Medulla oblongata (tissue), 1 donor: ENCODE results near the gene WBP2.
"Not testable (repeated sequence)": the region's sequence is repeated elsewhere in the genome, so short reads cannot be mapped to it uniquely, and the experiment has no call there.

Experiments used
- DNase-seq: peaks from one replicate; pipeline ENCODE4 v3.0.0-alpha.2; 2015; ENCODE audit errors: extremely low spot score

Gene WBP2

DNA sequence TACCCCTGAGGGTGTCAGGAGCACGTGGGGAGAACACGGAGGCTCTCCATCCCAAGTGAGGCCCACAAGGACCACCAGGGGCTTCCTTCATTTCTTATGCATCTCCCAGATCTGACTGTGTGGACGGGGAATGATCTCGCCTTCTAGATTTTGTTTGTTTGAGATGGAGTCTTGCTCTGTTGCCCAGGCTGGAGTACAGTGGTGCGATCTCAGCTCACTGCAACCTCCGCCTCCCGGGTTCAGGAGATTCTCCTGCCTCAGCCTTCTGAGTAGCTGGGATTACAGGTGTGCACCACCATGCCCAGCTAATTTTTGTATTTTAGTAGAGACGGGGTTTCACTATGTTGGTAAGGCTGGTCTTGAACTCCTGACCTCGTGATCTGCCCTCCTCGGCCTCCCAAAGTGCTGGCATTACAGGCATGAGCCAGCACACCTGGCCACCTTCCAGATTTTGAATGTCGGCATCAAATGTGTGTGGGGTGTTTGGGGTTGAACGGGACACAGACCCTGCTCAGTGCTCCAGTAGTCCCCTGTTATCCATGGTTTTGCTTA, 13.7 kb upstream of the WBP2 start:
- DNase-seq: not testable (repeated sequence)

DNA sequence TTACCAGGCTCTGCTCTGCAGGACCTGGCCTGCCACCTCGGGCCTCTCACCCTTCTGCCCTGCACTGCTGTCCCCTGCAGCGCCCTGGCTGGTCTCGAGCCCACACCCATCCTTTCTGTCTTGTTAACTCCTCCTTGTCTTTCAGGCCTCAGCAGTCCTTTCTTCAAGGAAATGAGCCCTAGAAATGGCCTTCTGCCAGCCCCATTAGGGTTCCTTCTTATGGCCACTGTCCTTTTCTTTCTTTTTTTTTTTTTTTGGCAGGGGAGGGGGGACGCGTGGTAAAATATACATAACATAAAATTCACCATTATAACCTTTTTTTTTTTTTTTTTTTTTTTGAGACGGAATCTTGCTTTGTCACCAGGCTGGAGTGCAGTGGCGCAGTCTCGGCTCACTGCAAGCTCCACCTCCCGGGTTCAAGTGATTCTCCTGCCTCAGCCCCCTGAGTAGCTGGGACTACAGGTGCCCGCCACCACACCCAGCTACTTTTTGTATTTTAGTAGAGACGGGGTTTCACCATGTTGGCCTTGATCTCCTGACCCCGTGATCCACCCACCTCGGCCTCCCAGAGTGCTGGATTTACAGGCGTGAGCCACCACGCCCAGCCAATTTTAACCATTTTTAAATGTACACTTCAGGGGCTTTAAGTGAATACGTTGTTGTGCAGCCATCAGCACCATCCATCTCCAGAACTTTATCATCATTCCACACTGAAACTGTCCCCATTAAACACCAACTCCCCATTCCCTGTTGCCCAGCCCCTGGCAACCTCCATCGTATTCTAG, 10.5 kb upstream of the WBP2 start:
- not testable (repeated sequence) for DNase-seq

DNA sequence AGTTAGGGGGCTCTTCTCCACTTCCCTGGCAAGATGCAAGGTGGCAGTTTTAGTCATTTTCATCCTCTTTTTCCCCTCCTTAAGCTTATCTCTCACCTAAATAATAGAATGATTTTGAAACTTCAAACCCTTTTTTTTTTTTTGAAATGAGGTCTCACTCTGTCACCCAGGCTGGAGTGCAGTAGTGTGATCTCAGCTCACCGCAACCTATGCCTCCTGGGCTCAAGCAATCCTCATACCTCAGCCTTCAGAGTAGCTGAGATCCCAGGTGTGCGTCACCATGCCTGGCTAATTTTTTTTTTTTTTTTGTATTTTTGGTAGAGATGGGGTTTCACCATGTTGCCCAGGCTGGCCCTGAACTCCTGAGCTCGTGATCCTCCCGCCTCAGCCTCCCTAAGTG, 9.8 kb upstream of the WBP2 start:
- not testable (repeated sequence) for DNase-seq

DNA sequence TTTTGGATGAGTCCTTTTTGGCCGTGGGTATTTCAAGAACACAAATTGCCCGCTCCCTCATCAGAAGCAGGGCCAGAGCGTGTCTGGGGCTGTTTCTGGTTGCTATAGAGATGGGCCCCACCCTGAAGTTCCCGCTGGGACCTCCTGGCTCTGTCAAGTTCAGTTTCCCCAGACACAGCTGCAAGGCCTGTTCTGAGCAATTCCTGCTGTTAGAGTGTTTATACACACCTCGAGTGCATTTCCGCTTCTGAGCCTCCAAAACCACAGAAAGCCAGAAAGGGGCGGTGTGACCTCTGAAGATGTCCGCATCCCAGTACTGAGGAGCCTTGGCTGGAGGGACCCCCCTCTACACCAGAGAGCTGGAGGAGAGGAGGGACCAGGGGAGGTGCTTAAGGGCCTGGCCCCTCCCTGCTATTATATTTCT, 9.3 kb upstream of the WBP2 start:
- peak; percentile 24 for DNase-seq

DNA sequence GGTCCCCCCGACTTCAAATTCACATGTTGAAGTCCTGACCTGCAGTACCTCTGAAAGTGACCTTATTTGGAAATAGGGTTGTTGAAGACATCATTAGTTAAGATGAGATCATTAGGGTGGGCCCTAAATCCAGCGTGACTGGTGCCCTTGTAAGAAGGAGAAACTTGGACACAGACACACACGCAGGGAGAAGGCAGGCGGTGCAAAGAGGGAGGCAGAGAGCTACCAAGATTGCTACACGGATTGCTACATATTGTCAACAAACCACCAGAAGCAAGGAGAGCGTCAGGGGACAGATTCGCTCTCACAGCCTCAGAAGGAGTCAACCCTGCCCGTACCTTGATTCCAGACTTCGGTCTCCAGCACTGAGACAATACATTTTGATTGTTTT, 6.8 kb upstream of the WBP2 start:
- no peak for DNase-seq

DNA sequence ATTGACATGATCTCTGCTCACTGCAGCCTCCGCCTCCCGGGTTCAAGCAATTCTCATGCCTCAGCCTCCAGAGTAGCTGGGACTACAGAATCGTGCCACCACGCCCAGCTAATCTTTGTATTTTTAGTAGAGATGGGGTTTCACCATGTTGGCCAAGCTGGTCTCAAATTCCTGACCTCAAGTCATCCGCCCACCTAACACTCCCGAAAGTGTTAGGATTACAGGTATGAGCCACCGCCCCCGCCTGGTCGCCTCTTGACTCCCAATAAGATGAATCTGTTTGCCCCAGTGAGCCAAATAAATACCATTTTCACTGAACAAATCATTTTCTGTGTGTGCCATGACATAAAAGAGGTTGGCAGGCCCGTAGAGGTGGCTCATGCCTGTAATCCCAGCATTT, 4.2 kb upstream of the WBP2 start:
- DNase-seq: not testable (repeated sequence)

DNA sequence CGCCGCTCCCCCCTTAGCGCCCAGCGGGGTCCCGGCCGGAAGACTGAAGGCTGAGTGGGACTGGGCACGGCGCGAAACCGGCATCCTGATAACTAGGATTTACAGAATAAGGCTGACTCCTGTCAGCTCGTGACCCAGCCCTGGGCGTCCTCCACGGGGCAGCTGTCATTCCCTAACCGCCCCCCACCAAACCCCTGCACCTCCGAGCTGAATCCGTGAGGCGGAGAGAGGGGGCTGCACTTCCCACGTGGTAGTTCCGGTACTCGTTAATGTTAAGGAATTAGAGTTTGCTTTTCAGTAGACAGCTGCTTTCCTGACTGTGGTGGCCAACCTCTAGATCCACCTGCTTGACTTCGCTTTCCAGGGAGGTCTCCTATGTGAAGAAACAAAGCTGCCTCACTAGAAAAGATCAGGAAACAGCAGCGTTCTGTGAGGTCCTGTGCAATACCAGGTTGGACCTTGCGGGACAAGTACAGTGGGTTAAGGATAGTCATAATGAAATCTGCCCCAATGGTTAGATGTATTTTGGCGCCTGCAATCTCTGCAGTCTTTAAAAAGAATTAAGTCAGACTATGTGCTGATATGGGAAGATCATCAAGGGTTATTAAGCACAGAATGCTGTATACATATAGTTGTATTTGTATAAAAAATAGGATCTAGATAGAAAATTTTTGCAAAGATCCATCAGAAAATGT, 1.1 kb upstream of the WBP2 start:
- DNase-seq: peak; percentile 57

DNA sequence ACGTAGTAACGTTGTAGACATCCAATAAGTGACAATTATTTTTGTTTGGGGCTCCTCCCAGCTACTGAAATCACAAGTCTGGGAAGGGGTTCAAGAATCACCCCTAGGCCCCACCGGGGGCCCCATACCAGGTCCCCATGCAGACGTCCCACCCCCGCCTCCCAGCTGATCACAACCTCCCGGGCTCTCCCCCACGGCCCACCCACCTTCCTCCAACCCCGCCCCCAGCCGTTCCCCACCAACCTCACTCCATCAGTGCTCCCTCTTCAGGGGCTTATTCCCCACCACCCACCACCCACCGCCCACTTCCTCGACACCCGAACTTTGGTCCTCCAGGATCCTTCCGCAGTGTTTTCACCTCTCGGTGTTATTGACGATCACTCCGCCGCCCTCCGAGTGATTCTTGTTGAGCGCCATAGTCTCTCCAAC, 240 bp downstream of the WBP2 start:
- no peak for DNase-seq

DNA sequence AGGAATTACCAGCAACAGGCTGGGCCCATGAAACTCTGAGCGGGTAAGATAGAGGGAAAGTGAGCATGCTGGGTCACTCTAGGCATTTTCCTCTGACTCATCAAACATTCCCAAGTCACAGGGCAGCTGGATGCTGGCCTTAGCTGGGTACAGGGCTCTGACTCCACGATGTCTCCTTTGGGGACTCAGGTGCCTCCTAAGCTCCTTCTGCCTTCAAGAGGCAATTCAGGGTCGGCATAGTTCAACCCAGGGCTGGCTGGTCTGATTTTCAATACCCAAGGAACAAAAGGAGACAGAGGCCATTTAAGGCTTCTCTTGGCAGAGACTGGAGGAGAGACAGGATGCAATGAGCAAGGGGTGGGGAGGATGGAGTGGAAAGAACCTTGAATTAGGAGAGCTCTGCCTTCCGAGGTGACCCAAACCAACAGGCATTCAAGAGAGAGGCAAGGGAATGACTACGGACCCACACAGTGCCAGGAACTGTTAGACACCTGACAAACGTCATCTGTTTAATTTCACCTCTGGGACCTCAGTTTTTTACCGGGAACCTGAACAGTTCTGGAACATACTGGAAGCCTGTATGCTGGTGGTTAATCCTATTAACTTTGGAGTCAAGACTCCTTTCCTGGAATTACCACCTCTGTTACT, 910 bp downstream of the WBP2 start:
- DNase-seq: peak; percentile 69

DNA sequence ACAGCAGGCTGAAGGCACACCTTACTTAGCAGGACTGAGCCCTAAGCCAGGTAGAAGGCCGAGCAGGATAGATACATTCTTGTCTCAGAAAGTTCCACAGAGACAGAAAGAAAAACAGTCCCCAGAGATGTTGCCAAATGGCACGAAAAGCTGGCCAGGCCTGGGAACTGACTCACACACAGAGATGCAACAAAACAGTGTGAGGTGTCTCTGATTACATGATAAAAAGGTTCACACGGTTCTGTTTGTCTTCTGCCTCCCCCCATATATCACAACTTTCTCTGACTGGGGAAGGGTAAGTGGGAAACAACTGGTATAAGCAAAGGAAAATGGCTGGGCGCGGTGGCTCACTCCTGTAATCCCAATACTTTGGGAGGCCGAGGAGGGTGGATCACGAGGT, 1.7 kb downstream of the WBP2 start:
- DNase-seq: no peak

DNA sequence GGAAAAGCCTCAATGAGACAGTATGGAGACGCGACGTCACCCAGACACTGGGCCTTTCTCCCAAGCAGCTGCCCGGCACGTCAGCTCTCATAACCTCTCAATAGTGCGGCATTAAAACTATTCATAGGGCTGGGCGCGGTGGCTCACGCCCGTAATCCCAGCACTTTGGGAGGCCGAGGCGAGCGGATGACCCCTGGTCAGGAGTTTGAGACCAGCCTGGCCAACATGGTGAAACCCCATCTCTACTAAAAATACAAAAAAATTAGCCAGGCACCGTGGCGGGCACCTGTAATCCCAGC, 3.5 kb downstream of the WBP2 start:
- DNase-seq: not testable (repeated sequence)

DNA sequence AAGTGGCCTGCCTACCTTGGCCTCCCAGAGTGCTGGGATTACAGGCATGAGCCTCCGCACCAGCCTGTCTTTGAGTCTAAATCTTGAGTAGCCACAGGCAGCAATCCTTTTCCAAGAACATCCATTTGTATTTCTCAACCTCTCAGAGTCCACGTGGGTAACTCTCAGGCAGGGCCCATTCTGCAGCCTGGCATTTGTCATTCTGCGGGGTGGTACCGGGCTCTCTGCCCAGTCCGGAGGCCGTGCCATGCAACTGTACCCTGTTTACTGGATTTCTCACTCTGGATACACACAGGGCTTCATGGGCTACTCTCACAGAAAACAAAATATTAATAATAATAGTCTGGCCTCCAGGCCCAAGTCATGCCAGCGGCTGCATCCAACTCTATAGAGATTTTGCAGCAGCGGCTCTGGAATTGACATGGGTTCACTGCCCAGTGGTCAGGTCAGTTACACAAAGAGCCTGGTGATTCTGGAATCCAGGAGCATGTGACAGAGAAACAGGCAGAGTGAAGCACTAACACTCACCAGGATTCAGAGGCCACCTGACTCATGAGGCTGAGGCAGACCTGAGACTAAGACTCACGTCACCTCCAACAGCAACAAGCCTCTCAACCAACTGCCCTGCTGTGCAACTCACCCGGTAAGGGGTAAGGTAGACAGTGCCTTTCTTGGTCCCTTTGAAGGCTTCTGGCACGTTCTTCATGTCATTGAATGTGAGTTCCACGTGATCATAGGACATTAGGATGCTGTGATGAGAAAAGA, 4.0 kb downstream of the WBP2 start:
- DNase-seq: peak; percentile 91

DNA sequence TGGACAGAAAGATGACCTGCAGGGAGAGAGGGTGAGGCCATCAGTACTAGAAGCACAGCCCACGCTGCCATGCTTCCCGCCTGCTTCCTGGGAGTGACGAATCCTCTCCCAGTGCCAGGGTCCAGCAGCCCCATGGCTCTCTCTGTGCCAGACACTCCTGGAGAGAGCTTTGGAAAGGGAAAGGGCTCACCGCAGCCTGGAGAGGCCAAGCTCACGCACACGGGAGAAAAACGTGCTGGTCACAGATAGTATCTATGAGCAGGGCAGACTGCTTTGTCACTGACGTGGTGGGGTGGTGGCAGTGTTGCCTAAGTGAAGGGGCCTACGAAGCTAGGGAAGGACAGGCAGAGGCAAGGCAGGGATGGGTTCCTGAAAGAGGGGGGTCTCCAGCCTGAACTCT, 5.4 kb downstream of the WBP2 start:
- DNase-seq: no peak

DNA sequence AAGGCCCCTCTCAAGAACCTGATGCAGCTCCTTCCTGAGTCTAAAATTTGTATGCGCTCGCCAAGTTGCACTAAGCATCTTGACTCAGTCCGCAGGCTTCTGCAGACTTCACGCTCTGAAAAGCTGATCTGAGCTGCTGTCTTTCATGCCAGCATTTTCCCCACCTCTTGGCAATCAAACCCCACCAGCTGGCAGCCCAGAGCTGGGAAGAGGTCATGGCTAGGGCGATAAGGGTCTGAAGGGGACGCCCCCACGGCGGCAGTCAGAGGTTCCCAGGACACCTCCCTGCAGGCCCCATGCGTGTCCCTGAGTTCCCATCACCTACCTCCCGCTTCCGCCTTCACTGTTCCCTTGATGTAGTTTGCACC, 5.9 kb downstream of the WBP2 start:
- no peak for DNase-seq

DNA sequence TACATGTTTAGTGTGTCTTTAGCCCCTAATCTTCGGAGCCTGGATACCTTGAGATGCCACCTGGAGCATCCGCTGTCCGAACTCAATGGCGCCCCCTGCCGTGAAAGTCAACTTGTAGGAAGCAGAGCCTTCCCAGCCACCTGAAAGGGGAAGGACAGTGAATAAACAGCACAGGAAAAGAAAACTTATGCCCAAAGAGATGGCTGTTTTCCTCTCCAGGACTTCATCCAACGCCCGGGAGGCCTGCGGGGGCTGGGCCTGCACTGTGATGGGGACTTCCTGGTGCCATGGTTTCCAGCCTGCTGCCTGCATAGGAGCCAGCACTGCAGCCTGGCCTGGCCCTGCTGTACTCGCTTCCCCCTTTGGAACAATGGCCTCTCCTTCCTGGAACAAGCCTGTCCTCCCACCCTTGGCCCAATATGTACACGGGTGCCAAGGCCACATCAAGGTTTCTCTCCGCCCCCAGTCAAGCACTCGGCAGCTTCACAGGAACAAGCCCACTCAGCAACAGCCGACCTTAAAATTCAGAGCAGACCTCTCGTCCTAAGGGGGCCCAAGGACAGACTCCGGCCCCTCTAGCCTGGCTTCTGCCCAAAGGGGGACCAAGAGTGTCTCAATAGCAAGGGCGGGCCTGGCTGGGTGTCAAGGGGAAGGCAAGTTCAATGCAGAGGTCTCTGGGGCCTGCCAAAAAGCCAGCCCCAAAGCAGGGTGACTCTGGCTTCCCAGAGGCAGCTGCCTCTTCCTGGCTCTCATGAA, 6.4 kb downstream of the WBP2 start:
- DNase-seq: peak; percentile 82

DNA sequence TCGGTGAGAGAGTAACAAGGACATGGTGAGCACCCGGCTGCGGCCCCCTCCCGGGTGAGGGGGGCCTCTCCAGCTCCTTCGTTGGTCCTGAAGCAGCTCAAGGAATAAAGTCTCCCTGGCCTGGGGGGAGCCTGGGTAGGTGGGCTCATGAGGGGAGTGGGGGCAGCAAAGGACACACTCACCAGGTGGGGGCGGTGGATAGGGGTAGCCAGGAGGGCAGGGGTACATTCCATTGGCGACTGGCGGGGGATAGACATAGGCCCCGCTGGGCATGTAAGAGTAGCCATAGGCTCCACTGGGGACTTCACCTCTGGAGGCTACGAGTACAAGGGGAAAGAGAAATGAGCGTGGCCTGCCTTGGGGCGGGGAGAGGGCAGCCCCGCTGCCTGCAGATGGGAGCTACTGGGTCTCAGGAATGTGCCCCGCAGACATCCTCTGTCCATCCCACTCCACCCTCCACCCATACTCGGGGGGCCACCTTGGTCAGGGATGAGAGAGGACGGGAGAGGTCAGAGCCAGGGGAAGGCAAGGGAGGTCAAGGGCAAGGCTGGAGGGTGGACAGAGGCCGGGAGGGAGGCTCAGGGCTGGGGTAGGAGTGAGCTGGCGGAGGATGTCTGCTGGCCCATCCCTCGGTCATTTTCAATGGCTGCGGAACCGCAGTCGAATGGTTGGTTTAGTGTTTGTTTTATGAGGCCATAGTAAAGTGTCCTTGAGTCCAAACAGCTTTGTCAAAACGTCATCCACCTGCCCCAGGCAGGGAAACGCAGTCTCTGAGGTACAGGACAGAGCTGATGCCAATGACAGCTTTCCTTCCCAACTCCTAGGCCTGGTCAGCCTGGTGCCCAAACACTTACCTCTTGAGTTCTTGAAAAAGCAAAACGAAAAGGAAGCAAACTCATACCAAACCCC, 7.3 kb downstream of the WBP2 start:
- no peak for DNase-seq

DNA sequence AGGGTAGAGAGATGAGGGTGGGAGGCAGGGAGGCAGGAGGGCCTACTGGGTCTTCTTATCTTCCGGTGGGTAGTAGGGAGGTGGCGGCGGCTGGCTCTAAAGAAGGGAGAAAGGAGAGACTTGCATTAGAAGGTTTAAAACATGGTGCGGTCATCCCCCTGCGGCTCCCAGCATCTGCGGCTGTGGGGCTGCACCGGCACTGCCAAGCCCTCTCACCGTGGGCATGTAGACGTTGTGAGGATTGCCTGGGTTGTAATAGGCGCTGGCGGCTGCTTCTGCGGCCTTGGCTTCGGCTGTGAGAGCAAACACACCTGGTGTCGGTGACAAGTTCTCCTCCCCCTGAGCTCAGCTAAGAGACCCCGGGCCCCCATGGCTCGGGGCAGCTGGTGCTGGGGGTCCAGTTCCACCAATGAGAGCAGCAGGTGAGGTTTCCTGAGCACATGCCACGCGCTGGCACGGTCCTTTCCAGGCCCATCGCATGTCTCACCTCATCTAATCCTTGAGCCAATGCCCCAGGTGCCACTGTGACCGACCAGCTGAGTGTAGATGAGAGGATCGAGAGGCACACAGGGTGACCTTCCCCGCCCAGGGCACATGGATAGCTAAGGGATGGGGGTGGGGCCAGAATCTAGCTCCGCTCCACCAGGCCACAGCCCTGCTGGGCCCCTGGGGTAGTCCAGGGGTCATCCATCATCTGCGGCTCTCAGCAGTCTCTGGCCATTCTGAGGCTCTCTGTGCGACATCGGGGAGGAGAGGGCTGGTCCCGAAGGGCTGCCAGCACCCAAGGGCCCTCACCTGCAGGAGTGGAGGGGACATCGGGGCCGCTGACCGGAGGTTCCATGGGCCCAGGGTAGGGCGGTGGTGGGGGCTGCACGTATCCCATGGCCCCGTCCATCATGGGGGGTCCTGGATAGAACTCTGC, 8.2 kb downstream of the WBP2 start:
- no peak for DNase-seq

DNA sequence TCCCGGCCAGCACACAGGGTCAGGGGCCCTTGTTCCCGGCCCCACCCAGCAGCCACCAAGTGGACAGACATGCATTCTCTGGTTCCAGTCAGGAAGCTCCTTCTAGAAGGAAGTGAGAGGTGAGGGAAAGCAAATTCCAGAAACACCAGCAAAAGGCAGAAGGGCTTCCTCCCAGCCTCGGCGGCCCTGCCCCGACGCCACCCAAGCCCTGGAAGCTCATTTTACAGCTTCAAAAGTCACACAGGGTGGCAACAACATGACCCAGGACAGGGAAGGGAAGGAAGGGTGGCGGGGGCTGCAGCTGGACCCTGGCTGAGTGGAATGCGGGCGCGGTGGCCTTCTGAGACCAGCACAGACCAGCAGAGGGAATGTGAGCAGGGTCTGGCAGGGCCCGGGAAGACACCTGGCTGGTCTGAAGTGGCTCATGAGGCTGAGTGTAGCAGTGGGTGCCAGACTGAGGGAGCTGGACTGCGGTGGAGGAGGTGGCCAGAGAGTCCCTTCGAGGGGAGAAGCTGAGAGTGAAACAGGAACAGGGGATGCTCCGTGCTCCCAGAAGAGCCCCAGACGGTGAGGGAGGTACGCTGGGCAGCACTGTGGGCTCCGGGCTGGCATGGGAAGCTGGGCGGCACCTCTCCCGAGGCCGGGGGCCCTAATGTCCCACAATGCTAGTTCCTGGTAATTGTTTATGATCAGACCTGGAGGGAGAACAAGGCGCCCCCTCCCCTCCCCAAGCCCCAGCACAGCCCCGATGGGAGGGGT, 9.0 kb downstream of the WBP2 start:
- DNase-seq: no peak
